WTC11 (cell line): Measurements from ENCODE around the gene GUCY2D. TPM values are rescaled to one million over a fixed set of nuclear protein-coding genes. Genes with fewer than 3 reads are reported as not detected.

Experiments used
- AFF4 ChIP-seq: sonication (generic); formaldehyde crosslinking; IDR thresholded peaks from 2 replicates; pipeline ENCODE4 v1.8.1; 2023; ENCODE audit warnings: mild to moderate bottlenecking, missing genetic modification reagents, borderline replicate concordance
- AR ChIP-seq: fragments of 250-450 bp; sonication (Bioruptor Pico); IDR thresholded peaks from 2 replicates; pipeline ENCODE4 v1.9.0; 2021; ENCODE audit warnings: mild to moderate bottlenecking
- E2F1 ChIP-seq: sonication (generic); formaldehyde crosslinking; IDR thresholded peaks from 2 replicates; pipeline ENCODE4 v1.8.0; 2022; ENCODE audit warnings: mild to moderate bottlenecking, missing genetic modification reagents
- E2F4 ChIP-seq: sonication (generic); formaldehyde crosslinking; IDR thresholded peaks from 2 replicates; pipeline ENCODE4 v1.8.1; 2022; ENCODE audit warnings: low read depth, mild to moderate bottlenecking, moderate library complexity, missing genetic modification reagents, borderline replicate concordance
- ERG ChIP-seq: fragments of 250-450 bp; sonication (Bioruptor Pico); IDR thresholded peaks from 2 replicates; pipeline ENCODE4 v1.8.0; 2021; ENCODE audit warnings: mild to moderate bottlenecking
- ESRRA ChIP-seq: sonication (generic); formaldehyde crosslinking; IDR thresholded peaks from 2 replicates; pipeline ENCODE4 v1.8.1; 2022; ENCODE audit warnings: mild to moderate bottlenecking, missing genetic modification reagents, borderline replicate concordance
- ETV6 ChIP-seq: sonication (generic); formaldehyde crosslinking; IDR thresholded peaks from 2 replicates; pipeline ENCODE4 v1.8.1; 2022; ENCODE audit warnings: mild to moderate bottlenecking, missing genetic modification reagents
- FOXP4 ChIP-seq: sonication (generic); formaldehyde crosslinking; IDR thresholded peaks from 2 replicates; pipeline ENCODE4 v1.8.0; 2022; ENCODE audit warnings: mild to moderate bottlenecking, missing genetic modification reagents
- HMGA2 ChIP-seq: fragments of 250-450 bp; sonication (Bioruptor Pico); IDR thresholded peaks from 2 replicates; pipeline ENCODE4 v1.4.0; 2021; ENCODE audit warnings: mild to moderate bottlenecking, moderate library complexity
- HMGXB4 ChIP-seq: sonication (generic); formaldehyde crosslinking; IDR thresholded peaks from 2 replicates; pipeline ENCODE4 v1.8.1; 2023; ENCODE audit warnings: mild to moderate bottlenecking, moderate library complexity, missing genetic modification reagents
- MLX ChIP-seq: sonication (generic); formaldehyde crosslinking; IDR thresholded peaks from 2 replicates; pipeline ENCODE4 v1.8.1; 2023; ENCODE audit warnings: mild to moderate bottlenecking, missing genetic modification reagents, moderate library complexity
- MXD4 ChIP-seq: fragments of 250-450 bp; sonication (Bioruptor Pico); IDR thresholded peaks from 2 replicates; pipeline ENCODE4 v1.8.0; 2021; ENCODE audit warnings: mild to moderate bottlenecking, moderate library complexity, borderline replicate concordance
- NFE2L1 ChIP-seq: sonication (generic); formaldehyde crosslinking; IDR thresholded peaks from 2 replicates; pipeline ENCODE4 v1.8.1; 2023; ENCODE audit warnings: missing genetic modification reagents
- NR1H2 ChIP-seq: sonication (generic); formaldehyde crosslinking; IDR thresholded peaks from 2 replicates; pipeline ENCODE4 v1.9.0; 2021; ENCODE audit warnings: mild to moderate bottlenecking, moderate library complexity, missing genetic modification reagents
- SOX15 ChIP-seq: fragments of 250-450 bp; sonication (Bioruptor Pico); IDR thresholded peaks from 2 replicates; pipeline ENCODE4 v1.9.0; 2021; ENCODE audit warnings: mild to moderate bottlenecking
- TCF7 ChIP-seq: sonication (generic); formaldehyde crosslinking; IDR thresholded peaks from 2 replicates; pipeline ENCODE4 v1.8.0; 2022; ENCODE audit warnings: mild to moderate bottlenecking, low read depth, missing genetic modification reagents, moderate library complexity
- TP53 ChIP-seq: sonication (generic); formaldehyde crosslinking; IDR thresholded peaks from 2 replicates; pipeline ENCODE4 v1.8.1; 2023; ENCODE audit warnings: mild to moderate bottlenecking, missing genetic modification reagents
- ZNF121 ChIP-seq: sonication (generic); formaldehyde crosslinking; IDR thresholded peaks from 2 replicates; pipeline ENCODE4 v1.8.0; 2023; ENCODE audit warnings: missing genetic modification reagents
- ZNF232 ChIP-seq: sonication (generic); formaldehyde crosslinking; IDR thresholded peaks from 2 replicates; pipeline ENCODE4 v1.8.0; 2022; ENCODE audit warnings: mild to moderate bottlenecking, missing genetic modification reagents
- ZNF317 ChIP-seq: sonication (generic); formaldehyde crosslinking; IDR thresholded peaks from 2 replicates; pipeline ENCODE4 v1.8.1; 2023; ENCODE audit warnings: low read depth, mild to moderate bottlenecking, moderate library complexity, missing genetic modification reagents, borderline replicate concordance
- ZNF416 ChIP-seq: fragments of 250-450 bp; sonication (Bioruptor Pico); IDR thresholded peaks from 2 replicates; pipeline ENCODE4 v1.9.0; 2021; ENCODE audit warnings: mild to moderate bottlenecking, inconsistent platforms
- ZNF671 ChIP-seq: fragments of 250-450 bp; sonication (Bioruptor Pico); IDR thresholded peaks from 2 replicates; pipeline ENCODE4 v1.8.0; 2021; ENCODE audit warnings: mild to moderate bottlenecking
- ZSCAN18 ChIP-seq: fragments of 250-450 bp; sonication (Bioruptor Pico); IDR thresholded peaks from 2 replicates; pipeline ENCODE4 v2.1.2; 2022; ENCODE audit warnings: mild to moderate bottlenecking, moderate library complexity
- total RNA-seq: library from RNA; stranded (reverse); gene quantifications from 3 replicates; pipeline ENCODE4 v1.2.3, GENCODE V29; 2021

Gene GUCY2D
- total RNA-seq, 1 experiment from 2014 or later, result 0.87 TPM

- TF ChIP-seq AFF4, result no peak
- no peak for TF ChIP-seq TCF7 (CRISPR knock-in tag)
- TF ChIP-seq AR (CRISPR knock-in tag), result no peak
- TF ChIP-seq ETV6 (CRISPR knock-in tag), result no peak
- TF ChIP-seq HMGA2, result no peak
- TF ChIP-seq E2F1 (CRISPR knock-in tag), result no peak
- no peak for TF ChIP-seq TP53 (CRISPR knock-in tag)
- no peak for TF ChIP-seq ERG (CRISPR knock-in tag)
- no peak for TF ChIP-seq MLX (CRISPR knock-in tag)
- no peak for TF ChIP-seq ZNF121 (CRISPR knock-in tag)
- TF ChIP-seq HMGXB4 (CRISPR knock-in tag), result no peak; the same call in 1 of the 2 replicates
- TF ChIP-seq NFE2L1 (CRISPR knock-in tag), result no peak
- TF ChIP-seq SOX15 (CRISPR knock-in tag), result no peak
- TF ChIP-seq ESRRA, result peak; percentile 53; the same call in 1 of the 2 replicates
- no peak for TF ChIP-seq NR1H2 (CRISPR knock-in tag)
- TF ChIP-seq ZNF671 (CRISPR knock-in tag), result no peak
- no peak for TF ChIP-seq ZNF317 (CRISPR knock-in tag)
- TF ChIP-seq ZNF416 (CRISPR knock-in tag), result no peak
- no peak for TF ChIP-seq ZSCAN18
- TF ChIP-seq E2F4 (CRISPR knock-in tag), result no peak
- no peak for TF ChIP-seq FOXP4
- 0 out of 2 replicates have a peak, but pooled peaks have one; percentile 38 for TF ChIP-seq ZNF232 (CRISPR knock-in tag)
- no peak for TF ChIP-seq MXD4 (CRISPR knock-in tag)
Measured at GRCh38 chr17:8015957-8016631, 13.7 kb downstream of the GUCY2D start (continued).
